A172 (cell line): Measurements from ENCODE around the gene SCAMP1. TPM values are rescaled to one million over a fixed set of nuclear protein-coding genes. Genes with fewer than 3 reads are reported as not detected.
"Not testable (repeated sequence)": the region's sequence is repeated elsewhere in the genome, so short reads cannot be mapped to it uniquely, and the experiment has no call there.

Experiments used
- DNase-seq: peaks from one replicate; pipeline ENCODE4 v3.0.0-alpha.2; 2015; ENCODE audit warnings: low spot score
- total RNA-seq: library from RNA; depleted of rRNA; stranded (reverse); fragments of >200 nt; shearing (Covaris generic); gene quantifications from 2 replicates; pipeline ENCODE4 v1.2.3, GENCODE V29; 2014; rRNA removed

The SCAMP1 gene, protein sequence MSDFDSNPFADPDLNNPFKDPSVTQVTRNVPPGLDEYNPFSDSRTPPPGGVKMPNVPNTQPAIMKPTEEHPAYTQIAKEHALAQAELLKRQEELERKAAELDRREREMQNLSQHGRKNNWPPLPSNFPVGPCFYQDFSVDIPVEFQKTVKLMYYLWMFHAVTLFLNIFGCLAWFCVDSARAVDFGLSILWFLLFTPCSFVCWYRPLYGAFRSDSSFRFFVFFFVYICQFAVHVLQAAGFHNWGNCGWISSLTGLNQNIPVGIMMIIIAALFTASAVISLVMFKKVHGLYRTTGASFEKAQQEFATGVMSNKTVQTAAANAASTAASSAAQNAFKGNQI
- total RNA-seq = 67.2 and 68.2 TPM in 2 replicates

DNA sequence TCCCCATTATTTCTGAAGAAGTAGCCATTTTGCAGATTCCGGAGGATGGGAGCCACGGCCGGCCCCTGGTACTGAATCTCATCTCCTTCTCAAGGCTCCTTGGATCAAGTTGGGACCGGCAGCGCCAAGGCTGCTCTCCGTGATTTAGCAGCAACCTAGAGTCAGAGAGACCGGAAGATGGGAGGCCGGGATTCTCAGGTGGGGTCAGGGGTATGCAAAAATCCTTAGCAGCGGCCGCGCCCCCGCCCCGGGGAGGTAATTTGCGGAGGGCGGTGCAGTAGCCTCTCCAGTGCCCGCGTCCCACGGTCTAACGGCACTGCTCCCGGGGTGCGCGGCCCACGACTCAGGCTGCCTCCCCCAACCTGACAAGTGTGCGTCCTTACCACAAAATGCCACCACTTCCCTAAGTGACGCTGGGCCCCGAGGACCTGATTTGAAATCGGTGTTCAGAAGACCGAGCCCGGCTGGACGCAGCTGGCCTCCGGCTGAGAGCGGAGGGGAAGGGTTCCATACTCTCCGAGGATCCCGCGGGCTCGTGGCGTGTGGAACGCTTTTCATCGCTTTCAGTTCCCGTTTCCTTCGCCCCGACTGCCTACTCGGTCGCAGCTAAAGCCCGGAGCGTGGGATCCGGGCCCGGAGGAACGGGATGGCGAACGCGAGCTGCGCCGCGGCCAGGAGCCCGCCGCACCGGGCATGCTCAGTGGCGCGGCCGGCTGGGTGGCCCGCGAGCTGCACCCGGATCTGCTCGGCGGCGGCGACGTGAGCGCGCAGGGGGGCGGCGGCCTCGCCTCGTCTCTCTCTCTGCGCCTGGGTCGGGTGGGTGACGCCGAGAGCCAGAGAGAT lies at the start of gene SCAMP1:
Gene SCAMP1, plus strand, starts transcription at position 787 of the 843 bp plus-strand sequence. Its CDS starts 55 bp downstream, at position 842.
- DNase-seq = peak; percentile 92

DNA sequence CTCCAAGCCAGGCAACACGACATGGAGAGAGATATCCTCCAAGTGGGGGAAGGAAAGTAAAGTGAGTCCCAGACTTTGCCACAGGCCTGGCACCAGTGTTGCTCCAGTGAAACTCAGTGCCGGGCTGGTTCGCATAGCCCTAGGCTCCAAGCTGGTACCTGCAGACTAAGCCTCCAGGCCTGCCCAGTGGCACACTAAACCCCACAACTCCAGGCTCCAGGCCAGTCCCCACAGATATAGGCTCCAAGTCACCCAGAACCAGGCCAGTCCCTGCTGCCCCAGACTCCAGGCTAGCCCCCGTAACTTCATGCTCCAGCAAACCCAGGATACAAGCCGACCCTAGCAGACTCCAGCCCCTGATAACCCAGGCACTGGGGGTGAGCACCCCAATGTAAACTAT lies 42.9 kb upstream of the SCAMP1 start:
- DNase-seq = no peak

DNA sequence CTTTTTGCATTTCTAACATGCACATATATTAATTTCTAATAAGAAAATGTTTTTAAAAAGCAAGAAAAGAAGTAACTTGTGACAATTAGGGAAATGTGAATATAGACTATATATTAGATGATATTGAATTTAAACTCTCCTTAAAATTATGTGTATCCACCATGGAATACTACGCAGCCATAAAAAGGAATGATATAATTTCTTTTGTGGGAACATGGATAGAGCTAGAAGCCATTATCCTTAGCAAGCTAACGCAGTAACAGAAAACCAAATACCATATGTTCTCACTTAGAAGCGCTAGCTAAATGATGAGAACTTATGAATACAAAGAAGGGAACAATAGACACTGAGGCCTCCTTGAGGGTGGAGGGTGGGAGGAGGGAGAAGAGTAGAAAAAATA lies 42.1 kb upstream of the SCAMP1 start:
- no peak for DNase-seq

DNA sequence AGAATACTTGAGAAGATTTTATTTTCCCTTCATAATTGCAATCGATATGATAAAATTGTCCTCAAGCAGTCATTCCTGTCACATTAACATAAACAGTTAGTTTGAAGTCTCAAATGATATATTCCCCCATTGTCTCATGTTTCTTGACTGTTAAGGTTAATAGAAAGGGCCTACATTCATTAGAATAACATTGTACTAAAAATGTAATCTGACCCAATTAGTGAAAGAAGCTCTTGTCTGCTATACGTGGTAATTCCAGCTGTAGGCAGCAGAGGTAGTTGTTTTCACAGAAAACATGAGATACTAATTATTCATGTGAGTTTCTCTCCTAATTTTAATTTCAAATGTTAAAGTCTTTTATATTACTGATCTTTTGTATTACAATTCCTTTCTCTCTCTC lies 40.0 kb upstream of the SCAMP1 start:
- DNase-seq = no peak

DNA sequence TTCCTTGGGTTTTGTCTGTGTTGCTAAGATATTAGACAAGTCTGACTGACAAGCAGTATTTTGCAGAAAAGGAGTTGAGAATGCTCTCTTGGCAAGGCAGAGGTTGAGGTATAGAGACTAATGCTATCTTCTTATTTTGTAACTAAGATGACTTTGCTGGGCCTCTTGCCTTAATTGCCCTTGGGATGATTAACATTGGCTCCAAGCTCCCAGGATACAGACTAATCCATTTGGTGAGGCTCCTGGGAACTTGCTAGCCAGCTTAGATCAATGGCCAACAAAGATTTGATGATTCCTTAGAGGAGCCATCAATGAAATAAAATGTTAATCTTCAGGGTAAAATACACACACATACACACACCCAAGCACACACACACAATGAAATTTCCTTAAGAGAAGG lies 37.2 kb upstream of the SCAMP1 start:
- no peak for DNase-seq

DNA sequence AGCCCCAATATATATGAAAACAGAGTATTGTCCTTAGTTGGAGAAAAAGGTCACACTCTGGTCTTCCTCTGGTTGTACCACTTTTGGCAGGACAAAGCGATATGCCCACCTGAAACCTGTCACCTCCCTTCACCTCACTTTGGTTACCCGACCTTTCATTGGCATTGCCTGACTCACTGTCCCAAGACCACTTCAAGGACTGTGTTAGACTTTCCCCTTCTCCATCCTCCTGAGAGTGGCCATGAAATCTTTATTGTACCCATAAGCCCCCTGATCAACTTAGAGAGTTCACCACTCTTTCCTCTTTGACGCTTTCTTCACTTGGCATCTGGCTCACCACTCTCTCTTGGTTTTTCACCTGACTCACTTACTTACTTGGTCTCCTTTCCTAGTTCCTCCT lies 33.5 kb upstream of the SCAMP1 start:
- no peak for DNase-seq

DNA sequence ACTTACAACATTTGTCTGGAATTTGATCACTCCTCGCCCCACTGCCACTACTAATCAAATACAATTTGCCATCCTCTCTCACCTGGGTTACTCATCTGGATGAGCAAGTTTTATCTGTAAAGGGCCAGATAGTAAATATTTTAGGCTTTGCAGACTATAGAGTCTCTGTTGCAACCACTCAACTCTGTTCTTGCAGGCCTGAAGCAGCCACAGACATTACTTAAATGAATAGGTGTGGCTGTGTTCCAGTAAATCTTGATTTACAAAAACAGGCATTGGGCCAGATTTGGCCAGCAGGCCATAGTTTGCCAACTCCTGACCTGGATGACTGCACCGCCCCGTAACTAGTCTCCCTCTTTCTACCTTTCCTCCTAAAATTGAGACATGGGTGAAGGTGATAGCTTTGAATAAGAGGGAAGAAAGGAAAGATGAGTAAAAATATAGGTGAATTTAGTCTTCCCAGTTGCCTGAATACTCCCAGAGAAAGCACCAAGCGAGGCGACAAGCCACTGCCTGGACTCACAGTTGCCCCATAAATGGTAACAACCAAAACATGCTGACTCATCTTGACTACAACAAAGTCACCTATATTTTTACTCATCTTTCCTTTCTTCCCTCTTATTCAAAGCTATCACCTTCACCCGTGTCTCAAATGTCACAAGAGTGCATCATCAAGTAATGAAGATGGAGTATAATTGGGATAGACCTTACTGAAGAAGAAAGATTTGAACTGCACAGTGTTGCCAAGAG lies 32.5 kb upstream of the SCAMP1 start:
- DNase-seq = no peak

DNA sequence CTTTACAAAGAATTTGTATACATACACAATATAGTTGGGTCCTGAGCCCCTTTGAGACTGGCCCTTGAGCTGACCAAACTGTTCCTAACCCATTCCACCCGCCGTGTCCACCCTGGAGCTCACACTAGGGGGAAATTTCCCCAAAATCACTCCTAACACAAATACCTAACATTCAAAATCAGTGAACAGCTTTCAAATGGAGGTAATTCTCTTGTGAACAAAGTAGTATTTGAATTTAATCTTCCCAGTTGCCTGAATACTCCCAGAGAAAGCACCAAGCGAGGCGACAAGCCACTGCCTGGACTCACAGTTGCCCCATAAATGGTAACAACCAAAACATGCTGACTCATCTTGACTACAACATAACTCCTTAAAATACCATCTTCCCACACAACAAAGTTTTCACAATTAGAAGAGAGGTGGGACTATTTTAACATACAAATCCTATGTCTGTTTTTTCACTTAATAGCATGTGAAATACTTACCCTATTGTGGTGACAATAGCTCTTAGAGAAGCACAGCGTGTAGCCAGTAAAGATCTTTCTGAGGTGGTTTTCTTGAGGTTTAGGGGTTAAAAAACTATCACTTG lies 31.7 kb upstream of the SCAMP1 start:
- DNase-seq = no peak

DNA sequence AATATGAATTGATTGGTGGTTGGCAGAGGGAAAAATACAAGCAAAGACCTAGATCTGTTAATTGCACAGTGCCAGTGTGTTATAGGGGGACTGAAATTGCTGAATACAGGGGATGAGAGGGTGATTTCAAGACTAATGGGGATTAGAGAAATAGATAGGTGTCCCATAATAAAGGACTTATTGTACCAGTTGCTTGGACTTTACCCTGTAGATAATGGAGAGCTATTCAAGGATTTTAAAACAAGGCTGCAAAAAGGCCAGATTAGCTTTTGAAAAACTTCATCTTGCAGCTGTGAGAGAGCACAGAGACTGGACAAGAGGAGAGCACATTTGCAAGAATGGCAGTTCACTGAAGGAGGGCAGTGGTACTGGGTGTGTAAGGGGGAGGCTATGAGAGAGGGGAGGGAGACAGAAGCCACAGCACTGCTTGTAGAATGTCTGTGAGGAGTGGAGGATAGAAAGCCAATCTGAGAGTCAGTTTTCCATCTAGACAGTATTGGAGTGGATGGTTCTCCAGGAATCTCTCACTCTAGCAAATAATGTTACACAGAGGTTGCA lies 28.8 kb upstream of the SCAMP1 start:
- DNase-seq = no peak

DNA sequence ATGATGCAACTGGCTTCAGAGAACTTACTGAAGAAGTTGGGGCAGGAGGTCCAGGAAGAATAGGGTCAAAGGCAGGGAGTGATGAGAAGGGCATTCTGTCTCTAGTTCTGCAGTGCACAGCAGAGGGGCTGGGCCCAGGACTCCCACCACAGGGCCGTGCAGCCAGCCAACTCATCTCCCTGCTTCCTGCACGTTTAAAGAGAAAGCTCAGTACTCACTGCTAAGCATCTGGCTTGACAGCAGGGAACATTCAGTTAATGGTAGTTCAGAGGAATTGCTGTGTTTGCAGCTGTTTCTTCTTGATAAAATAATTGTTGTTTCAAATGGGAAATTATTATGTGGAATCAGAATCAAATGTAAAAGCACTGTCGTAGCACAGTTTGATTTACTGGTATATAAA lies 25.6 kb upstream of the SCAMP1 start:
- no peak for DNase-seq

DNA sequence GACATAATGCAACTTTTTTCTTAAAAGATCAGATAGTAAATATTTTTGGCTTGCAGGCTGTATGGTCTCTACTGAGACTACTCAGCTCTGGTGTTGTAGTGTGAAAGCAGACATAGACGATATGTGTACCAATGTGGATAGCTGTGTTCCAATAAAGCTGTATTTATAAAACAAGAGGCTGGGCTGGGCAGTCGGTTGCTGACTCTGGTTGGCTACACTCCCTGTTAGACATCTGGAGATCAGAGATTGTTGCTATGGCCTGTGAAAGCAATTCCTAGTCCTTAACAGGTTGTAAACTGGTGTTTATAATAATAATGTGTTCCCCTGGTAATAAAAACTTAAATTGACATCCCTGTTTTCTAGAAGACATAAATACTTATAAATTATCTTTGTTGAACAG lies 24.4 kb upstream of the SCAMP1 start:
- no peak for DNase-seq

DNA sequence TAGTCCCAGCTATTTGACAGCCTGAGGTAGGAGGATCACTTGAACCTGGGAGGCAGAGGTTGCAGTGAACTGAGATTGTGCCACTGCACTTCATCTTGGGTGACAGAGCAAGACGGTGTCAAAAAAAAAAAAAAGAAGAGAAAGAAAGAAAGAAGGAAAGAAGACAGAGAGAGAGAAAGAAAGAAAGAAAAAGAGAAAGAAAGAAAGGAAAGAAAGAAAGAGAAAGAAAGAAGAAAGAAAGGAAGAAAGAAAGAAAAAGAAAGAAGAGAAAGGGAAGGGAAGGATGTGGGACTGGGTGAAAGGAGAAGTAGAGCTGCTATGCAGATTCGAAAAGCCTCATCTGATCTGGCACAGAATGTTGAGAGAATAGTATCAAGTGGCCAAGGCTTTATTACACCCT lies 23.7 kb upstream of the SCAMP1 start:
- DNase-seq = no peak

DNA sequence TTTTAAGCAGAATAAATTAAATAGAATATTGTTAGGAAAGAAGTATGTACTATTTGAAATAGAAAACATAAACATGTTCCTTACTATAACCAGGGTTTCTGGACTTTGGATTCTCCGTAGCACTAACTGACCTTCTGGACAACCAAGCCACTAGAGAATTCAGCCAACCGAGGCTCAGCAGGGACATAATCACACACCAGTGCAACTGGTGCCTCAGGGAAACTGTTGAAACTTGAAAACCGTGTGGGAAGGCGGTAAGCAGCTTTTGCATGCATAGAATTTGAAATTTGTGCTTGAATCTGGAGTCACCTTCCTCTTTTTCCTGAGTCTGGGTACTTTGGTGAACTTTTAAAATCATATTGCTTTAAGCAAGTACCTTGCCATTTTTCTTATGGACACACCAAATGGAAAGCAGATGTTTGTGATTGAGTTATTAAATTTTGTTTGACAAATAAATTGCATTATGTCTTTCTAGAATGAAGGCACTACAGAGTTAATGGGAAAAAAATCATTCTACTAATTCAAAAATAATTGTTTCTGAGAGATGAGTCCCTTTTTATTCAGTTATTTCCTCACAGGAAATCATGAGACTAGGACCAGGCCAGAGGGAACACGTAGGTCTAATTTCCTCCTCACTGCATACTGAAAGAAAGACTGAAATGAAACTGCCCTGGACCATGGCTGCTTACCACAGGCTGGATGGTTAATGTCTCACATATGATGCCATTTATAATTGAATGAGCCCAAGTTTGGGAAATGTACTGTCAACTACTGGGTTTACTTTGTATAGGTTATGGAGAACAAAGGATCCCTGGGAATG lies 20.6 kb upstream of the SCAMP1 start:
- DNase-seq = no peak

DNA sequence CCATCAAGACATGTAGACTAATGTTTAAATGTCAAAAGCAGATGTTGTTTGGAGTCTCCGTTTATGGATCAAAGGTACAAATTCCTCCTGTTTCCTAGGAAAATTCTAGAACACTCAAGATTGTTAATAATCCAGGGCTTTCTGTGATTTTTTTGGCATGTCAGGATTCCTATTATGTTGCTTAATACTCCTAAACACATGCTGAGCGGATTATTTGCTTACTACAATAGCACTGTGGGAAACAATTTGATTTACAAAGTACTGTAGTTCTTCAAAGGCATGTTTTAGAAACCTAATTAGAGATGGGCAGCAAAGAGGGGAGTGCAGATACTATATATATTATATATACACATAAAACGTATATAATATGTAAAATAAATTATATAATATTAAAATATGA lies 19.0 kb upstream of the SCAMP1 start:
- no peak for DNase-seq

DNA sequence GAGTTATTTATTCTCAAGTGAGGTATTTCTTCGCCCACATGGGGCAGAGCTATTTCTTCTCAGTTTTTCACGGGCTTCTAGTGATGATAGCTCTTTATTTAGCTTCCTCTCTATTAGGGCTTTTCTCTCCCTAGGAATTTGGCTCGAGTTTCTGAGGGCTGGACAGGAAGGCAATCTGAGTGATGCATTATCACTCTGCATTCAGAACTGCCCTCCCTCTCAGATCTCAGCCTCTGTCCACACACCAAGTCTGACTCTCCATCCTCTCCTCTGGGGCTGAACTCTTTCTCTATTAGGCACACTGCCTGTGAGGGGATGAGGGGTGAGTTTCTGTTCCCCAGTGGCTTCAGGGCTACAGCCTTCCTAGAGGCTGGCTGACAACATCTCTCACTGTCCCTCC lies 14.9 kb upstream of the SCAMP1 start:
- peak; percentile 13 for DNase-seq

DNA sequence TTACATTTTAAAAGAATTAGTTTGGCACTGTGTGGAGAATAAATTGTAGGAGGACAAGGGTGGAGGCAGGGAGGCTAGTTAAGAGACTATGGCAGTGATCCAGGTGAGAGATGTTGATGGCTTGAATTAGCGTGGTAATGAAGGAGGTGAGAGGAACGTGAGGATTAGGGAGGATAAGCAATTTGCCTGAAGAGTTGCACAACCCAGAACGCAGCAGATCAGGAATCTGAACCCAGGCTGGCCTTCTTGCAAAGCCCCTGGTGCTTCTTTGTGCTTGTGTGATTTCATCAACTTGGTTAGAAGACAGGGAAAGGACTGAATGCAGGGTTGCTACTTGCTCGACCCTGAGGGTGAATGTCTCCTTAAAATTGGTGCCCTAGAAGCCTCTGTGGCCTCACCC lies 6.9 kb upstream of the SCAMP1 start:
- no peak for DNase-seq

DNA sequence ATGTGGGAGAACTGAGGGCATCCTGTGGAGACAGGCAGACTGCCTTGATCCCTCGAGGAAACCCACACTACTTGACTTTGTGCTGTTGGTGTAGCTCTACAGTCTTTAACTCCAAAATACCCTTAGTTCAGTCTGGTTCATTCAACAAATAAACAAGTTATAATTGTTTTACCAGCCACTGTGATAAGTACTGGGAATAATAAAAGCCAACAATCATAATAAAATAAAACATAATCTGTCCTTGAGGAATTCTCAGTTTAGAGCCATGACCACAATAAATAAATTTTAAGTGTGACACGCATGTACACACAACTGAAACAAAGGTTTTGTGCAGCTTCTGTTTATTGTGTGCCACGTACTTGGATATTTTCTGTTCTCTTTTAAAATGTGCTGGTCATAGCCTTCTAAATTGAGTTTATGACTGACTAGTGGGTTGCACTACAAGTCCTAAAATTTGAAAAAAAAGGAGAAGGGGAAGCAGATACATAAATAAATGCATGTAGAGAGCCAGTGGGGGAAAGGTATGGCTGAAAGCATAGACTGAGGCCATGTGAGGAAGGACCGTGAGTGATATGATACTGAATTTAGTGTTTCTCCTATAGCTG lies 6.2 kb upstream of the SCAMP1 start:
- no peak for DNase-seq

DNA sequence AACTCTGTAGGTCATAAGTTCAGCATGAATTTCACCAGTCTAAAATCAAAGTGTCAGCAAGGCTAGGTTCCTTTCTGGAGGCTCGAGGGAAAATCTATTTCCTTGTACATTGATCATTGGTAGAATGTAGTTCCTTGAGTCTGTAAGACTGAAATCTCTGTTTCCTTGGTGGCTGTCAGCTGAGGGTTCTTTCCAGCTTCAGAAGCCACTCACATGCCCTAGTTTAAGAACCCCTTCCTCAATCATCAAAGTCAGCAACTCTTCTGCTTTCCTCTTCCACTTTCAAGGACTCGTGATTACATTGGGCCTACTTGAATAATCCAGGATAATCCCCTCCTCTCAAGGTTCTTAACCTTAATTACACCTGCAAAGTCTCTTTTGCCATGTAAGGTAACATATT lies 4.9 kb upstream of the SCAMP1 start:
- no peak for DNase-seq

DNA sequence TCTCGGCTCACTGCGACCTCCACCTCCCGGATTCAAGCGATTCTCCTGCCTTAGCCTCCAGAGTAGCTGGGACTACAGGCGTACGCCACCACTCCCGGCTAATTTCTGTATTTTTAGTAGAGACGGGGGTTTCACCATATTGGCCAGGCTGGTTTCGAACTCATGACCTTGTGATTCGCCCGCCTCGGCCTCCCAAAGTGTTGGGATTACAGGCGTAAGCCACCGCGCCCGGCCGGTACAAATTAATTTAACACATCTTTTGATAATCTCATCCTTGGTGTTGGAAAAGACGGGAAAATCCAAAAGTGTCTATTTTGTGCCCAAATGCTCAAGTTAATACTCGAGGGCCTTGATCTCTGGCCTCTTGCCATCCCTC lies 974 bp upstream of the SCAMP1 start:
- DNase-seq = not testable (repeated sequence)

DNA sequence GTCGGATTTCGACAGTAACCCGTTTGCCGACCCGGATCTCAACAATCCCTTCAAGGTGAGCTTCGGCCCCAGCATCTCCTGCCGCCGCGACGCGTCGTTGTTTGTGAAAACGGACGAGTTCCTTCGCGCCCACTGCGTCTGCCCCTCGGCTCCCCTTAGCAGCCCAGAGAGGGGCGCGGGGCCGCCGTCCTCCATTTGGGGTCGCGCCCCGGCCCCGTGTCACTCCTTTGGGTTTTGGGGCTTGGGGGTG lies 182 bp downstream of the SCAMP1 start:
- DNase-seq = no peak
